Ishikawa (cell line): ENCODE results near the gene MEI4.

ENCODE experiments used
- CEBPB ChIP-seq: IDR thresholded peaks from 2 replicates; pipeline ENCODE4 v1.6.1; 2012
- EGR1 ChIP-seq: IDR thresholded peaks from 2 replicates; pipeline ENCODE4 v1.6.1; 2012
- EP300 ChIP-seq: IDR thresholded peaks from 2 replicates; pipeline ENCODE4 v1.6.1; 2012; ENCODE audit warnings: borderline replicate concordance
- MAX ChIP-seq: IDR thresholded peaks from 2 replicates; pipeline ENCODE4 v1.6.1; 2012
- REST ChIP-seq: IDR thresholded peaks from 2 replicates; pipeline ENCODE4 v1.6.1; 2012; ENCODE audit warnings: low read depth, mild to moderate bottlenecking
- TAF1 ChIP-seq: IDR thresholded peaks from 2 replicates; pipeline ENCODE4 v1.6.1; 2012; ENCODE audit warnings: low read depth, mild to moderate bottlenecking
- TEAD4 ChIP-seq: IDR thresholded peaks from 2 replicates; pipeline ENCODE4 v1.6.1; 2012
- YY1 ChIP-seq: IDR thresholded peaks from 2 replicates; pipeline ENCODE4 v1.6.1; 2012; ENCODE audit warnings: low read depth
- TF ChIP-seq, protein P1 (sequence below): IDR thresholded peaks from 2 replicates; pipeline ENCODE4 v1.6.1; 2012

- TF ChIP-seq TEAD4 (no peak), CEBPB (no peak), MAX (no peak), REST (no peak), EP300 (no peak), YY1 (no peak), TAF1 (no peak), EGR1 (no peak)
- TF ChIP-seq, protein P1, sequence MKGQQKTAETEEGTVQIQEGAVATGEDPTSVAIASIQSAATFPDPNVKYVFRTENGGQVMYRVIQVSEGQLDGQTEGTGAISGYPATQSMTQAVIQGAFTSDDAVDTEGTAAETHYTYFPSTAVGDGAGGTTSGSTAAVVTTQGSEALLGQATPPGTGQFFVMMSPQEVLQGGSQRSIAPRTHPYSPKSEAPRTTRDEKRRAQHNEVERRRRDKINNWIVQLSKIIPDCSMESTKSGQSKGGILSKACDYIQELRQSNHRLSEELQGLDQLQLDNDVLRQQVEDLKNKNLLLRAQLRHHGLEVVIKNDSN, result no peak
Observed at GRCh38 chr6:77857421-77857820, 204.6 kb downstream of the MEI4 start.
